ENCODE data around the gene HOXC9.

HOXC9 gene

DNA sequence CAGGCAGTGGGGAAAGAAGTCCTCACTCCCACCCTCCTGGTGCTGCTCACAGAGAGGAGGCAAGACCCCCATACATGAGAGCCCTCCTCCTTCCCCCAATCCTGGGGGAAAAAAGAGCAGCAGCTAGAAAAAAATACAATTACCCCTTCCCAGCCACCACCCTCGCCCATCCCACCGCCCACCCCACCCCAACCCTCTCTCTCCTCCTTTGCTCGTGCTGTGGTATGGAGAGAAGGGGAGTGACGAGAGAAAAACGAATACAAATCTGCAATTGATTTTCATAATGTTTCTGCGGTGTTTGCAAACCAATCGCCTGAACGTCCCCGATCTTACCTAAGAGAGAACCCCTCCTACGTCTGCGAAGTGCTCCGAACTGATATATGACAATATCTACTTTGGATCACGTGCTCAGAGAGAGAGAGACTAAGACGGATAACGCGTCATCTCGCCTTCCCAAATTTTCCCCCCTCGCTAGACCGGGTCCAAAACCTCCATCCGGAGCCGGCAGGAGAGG is 27.2 kb upstream of the HOXC9 start, which contains the start of gene HOXC11:
HOXC11 (plus strand) TSS at position 405 of the 514 bp plus-strand sequence. CDS start 116 bp downstream, outside the sequence.
- TF ChIP-seq, protein P1, sequence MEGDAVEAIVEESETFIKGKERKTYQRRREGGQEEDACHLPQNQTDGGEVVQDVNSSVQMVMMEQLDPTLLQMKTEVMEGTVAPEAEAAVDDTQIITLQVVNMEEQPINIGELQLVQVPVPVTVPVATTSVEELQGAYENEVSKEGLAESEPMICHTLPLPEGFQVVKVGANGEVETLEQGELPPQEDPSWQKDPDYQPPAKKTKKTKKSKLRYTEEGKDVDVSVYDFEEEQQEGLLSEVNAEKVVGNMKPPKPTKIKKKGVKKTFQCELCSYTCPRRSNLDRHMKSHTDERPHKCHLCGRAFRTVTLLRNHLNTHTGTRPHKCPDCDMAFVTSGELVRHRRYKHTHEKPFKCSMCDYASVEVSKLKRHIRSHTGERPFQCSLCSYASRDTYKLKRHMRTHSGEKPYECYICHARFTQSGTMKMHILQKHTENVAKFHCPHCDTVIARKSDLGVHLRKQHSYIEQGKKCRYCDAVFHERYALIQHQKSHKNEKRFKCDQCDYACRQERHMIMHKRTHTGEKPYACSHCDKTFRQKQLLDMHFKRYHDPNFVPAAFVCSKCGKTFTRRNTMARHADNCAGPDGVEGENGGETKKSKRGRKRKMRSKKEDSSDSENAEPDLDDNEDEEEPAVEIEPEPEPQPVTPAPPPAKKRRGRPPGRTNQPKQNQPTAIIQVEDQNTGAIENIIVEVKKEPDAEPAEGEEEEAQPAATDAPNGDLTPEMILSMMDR (conservative IDR thresholded peaks at IDR 0.05; ENCODE audit: low read length), result no peak
- no peak for DNase-seq (ENCODE audit: low read depth)
- peak within 1 kb of the TSS; percentile 86 for H3K4me3 ChIP-seq (ENCODE audit: low read length)

DNA sequence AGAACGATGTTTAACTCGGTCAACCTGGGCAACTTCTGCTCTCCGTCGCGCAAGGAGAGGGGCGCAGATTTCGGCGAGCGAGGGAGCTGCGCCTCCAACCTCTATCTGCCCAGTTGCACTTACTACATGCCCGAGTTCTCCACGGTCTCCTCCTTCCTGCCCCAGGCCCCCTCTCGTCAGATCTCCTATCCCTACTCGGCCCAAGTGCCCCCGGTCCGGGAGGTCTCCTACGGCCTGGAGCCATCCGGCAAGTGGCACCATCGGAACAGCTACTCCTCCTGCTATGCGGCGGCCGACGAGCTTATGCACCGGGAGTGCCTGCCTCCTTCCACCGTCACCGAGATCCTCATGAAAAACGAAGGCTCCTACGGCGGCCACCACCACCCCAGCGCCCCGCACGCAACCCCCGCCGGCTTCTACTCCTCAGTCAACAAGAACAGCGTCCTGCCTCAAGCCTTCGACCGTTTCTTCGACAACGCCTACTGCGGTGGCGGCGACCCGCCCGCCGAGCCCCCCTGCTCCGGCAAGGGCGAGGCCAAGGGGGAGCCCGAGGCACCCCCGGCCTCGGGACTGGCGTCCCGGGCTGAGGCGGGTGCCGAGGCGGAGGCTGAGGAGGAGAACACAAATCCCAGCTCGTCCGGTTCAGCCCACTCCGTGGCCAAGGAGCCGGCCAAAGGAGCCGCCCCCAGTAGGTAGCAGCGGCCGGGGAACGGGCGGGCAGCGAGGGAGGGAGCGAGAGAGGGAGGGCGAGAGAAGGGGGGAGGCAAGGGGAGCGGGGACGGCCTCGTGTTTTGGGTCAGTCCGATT is 26.5 kb upstream of the HOXC9 start:
- peak; percentile 67 for DNase-seq (ENCODE audit: low read depth)
- TF ChIP-seq, protein P1 (conservative IDR thresholded peaks at IDR 0.05; ENCODE audit: low read length), result no peak
- peak overlapping the region; percentile 86 for H3K4me3 ChIP-seq (ENCODE audit: low read length)

DNA sequence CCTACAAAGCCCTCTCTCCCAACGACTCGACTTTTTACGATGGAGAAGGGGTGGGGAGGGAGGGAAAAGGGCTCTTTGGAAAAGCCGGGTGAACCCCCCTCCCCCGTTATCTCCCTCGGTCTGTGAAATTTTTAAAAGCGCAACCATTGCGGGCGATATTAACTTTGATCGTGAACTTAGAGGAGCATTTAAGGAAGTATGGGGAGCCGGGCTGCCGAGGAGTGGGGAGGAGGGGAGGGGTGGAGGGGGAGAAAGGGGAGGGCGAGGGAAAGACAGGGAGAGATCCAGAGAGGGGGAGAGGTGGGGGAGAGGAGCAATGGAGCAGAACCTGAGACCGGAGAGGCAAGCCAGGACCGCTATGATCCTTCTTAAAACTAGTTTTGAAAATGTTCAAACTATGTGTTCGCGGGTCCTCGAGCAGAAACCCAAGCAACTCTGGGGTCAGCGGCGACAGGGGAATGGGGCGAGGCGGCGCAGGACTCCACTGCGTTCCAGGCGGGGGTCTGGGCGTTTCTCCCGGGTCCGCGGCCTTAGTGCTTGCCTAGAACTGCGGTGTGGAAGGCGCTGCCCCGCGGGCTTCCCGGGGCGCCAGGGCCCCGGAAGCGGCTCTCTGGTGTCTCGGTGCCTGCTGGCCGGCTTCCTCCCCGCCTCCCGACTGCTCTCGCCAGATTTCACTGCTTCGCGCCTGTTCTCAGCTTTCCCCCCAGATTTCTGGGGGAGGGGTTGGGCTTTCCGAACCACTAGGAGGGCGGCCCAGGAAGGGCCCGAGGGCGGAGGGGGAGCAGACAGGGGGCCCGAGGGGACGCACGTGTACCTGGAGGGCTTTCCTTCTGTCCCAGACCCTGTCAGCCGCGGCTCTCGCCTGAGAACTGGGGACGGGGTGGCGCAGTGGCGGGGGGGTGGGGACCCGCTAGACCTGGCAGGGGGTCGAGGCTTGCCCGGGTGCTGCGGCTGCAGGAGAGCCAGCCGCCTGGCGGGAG is 25.6 kb upstream of the HOXC9 start, which contains the start of gene HOTAIR:
HOTAIR (minus strand) TSS at position 871 of the 980 bp plus-strand sequence.
- TF ChIP-seq, protein P1 (conservative IDR thresholded peaks at IDR 0.05; ENCODE audit: low read length), result no peak
- H3K4me3 ChIP-seq (ENCODE audit: low read length), result peak within 1 kb of the TSS; percentile 86
- peak; percentile 59 for DNase-seq (ENCODE audit: low read depth)

DNA sequence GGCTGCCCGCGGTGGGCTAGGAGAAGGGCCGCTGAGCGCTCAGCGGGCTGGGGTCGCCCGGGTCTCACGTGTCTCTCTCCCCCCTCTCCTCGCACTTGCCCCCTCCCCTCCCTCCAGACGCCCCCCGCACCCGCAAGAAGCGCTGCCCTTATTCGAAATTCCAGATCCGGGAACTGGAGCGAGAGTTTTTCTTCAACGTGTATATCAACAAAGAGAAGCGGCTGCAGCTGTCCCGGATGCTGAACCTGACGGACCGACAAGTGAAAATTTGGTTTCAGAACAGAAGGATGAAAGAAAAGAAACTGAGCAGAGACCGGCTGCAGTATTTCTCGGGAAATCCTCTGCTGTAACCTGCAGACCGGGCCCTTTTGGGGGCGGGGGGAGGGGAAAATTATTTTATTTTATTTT is 24.9 kb upstream of the HOXC9 start:
- peak overlapping the region; percentile 86 for H3K4me3 ChIP-seq (ENCODE audit: low read length)
- TF ChIP-seq, protein P1 (conservative IDR thresholded peaks at IDR 0.05; ENCODE audit: low read length), result no peak
- DNase-seq (ENCODE audit: low read depth), result no peak

DNA sequence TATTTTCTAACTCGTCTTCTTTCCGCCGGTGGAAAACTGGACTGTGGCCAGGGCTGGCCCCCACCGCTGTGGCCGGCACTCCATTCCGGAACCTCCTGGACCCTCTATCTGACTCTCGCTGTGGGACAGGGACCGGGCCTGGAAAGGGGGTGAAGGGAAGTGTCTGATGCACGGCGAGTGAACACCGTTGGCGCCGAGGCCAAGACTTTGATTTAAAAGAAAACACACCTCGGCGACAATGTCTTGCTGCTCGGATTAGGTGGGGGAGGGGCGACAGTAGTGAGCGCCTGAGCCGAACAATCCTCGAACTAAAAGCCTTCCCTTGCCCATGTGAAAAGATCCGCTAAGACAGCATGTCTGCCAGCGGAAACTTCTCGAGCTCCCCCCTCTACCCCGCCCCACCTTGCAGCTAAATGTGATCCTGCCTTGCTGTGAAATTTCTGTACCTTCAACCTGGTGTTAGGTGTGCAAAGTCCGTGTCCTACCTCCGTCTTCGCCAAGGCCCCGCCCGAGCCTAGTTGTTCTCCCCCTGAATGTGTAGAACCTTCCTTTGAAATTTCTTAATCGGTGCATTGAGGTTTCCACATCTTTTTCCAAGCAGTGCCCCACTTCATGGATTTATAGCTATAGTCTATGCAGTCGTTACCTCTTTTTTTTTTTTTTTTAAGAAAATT is 24.3 kb upstream of the HOXC9 start:
- peak overlapping the region; percentile 86 for H3K4me3 ChIP-seq (ENCODE audit: low read length)
- TF ChIP-seq, protein P1 (conservative IDR thresholded peaks at IDR 0.05; ENCODE audit: low read length), result no peak
- no peak for DNase-seq (ENCODE audit: low read depth)

DNA sequence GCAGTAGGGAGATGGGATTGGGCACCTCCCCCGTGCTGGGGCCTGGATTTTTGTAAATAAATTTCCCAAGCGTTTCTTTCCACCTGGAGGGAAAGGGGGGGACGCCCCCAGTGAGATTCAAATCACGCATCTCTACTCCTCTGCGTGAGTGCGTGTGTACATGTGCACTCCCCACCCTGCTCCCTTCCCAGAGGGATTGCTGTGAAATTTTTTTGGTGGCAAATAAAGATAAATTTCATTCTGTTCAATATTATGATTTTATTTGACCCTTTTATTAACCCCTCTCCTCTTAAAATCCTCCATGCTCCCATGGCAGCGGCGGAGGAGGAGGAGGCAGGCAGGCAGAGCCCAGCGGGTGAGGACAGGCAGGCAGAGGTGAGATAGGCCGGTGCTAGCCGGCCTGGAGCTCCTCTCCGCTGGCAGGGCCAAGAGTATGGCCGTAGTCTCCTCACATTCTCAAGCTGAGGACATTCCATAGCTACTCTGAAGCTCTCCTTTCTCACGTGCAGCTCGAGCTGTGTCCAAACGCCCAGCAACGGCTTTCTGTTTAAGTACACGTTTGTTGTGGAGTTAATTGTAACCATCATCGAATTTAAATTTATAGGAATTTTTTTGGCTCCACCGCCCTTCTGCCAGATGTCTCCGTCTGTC is 23.7 kb upstream of the HOXC9 start:
- peak; percentile 96 for DNase-seq (ENCODE audit: low read depth)
- TF ChIP-seq, protein P1 (conservative IDR thresholded peaks at IDR 0.05; ENCODE audit: low read length), result no peak
- H3K4me3 ChIP-seq (ENCODE audit: low read length), result peak overlapping the region; percentile 20

All from AG10803 (cell line).